Measurements from ENCODE around the gene PTAFR.

The PTAFR gene

DNA sequence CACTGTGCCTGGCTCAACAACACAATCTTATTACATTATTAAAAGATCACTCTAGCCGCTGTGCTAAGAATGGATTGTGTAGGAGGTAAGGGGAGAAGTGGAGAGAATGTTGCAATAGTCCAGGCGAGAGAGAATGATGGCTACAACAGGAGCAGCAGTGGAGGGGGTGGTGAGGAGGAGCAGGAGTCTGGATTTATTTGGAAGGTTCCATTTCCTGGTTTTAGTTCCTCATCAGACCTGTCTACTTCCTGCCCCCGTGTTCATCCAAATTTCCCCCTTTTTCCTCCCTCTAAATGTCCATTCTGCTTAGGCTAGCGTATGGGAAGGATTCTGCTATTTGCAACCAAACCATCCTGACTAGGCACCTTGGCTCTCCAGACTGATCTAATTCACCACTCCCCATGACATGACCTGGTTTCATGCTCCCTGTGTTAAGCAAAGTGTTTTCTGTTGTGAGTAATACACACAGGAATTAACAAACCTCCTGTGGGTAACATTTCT is 53.0 kb downstream of the PTAFR start:
- H3K4me3 ChIP-seq (ENCODE audit: low read length): no peak overlapping the region
- H3K27me3 ChIP-seq (ENCODE audit: control insufficient read depth, insufficient read depth, low read length): peaks cover 25% of the 10 kb centered on the region
- peak overlapping the region; percentile 39 for H3K4me2 ChIP-seq (ENCODE audit: low read length)
- no peak overlapping the region for H3K9ac ChIP-seq (ENCODE audit: low read depth, low read length)
- H3K4me1 ChIP-seq (ENCODE audit: control insufficient read depth, insufficient read depth, low read length): peaks cover 7% of the 10 kb centered on the region
- no peaks in the 10 kb centered on the region for H3K36me3 ChIP-seq (ENCODE audit: insufficient read depth, low read length)
- H3K9me3 ChIP-seq (replicated peaks; ENCODE audit: low read length): no peaks in the 10 kb centered on the region

GRCh38 chr1:28122183-28122582 is 54.3 kb downstream of the PTAFR start:
- Histone ChIP-seq H3K9ac (ENCODE audit: low read depth, low read length) (no peak overlapping the region), H3K4me2 (ENCODE audit: low read length) (no peak overlapping the region), H3K27me3 (ENCODE audit: control insufficient read depth, insufficient read depth, low read length) (peaks cover 16% of the 10 kb centered on the region), H3K9me3 (replicated peaks; ENCODE audit: low read length) (no peaks in the 10 kb centered on the region), H3K4me1 (ENCODE audit: control insufficient read depth, insufficient read depth, low read length) (peaks cover 7% of the 10 kb centered on the region), H3K36me3 (ENCODE audit: insufficient read depth, low read length) (no peaks in the 10 kb centered on the region), H3K4me3 (ENCODE audit: low read length) (no peak overlapping the region)

GRCh38 chr1:28119556-28119955 is 56.9 kb downstream of the PTAFR start:
- Histone ChIP-seq H3K27me3 (ENCODE audit: control insufficient read depth, insufficient read depth, low read length) (no peaks in the 10 kb centered on the region), H3K4me3 (ENCODE audit: low read length) (no peak overlapping the region), H3K4me2 (ENCODE audit: low read length) (no peak overlapping the region), H3K9ac (ENCODE audit: low read depth, low read length) (no peak overlapping the region), H3K36me3 (ENCODE audit: insufficient read depth, low read length) (no peaks in the 10 kb centered on the region), H3K9me3 (replicated peaks; ENCODE audit: low read length) (no peaks in the 10 kb centered on the region), H3K4me1 (ENCODE audit: control insufficient read depth, insufficient read depth, low read length) (peaks cover 7% of the 10 kb centered on the region)

- H3K4me3 ChIP-seq (ENCODE audit: low read length): no peak overlapping the region
- H3K4me1 ChIP-seq (ENCODE audit: control insufficient read depth, insufficient read depth, low read length): peaks cover 7% of the 10 kb centered on the region
- H3K27me3 ChIP-seq (ENCODE audit: control insufficient read depth, insufficient read depth, low read length): no peaks in the 10 kb centered on the region
- no peak overlapping the region for H3K9ac ChIP-seq (ENCODE audit: low read depth, low read length)
- no peaks in the 10 kb centered on the region for H3K9me3 ChIP-seq (replicated peaks; ENCODE audit: low read length)
- H3K36me3 ChIP-seq (ENCODE audit: insufficient read depth, low read length): no peaks in the 10 kb centered on the region
- no peak overlapping the region for H3K4me2 ChIP-seq (ENCODE audit: low read length)
Measured at GRCh38 chr1:28118640-28119307, 57.7 kb downstream of the PTAFR start.

DNA sequence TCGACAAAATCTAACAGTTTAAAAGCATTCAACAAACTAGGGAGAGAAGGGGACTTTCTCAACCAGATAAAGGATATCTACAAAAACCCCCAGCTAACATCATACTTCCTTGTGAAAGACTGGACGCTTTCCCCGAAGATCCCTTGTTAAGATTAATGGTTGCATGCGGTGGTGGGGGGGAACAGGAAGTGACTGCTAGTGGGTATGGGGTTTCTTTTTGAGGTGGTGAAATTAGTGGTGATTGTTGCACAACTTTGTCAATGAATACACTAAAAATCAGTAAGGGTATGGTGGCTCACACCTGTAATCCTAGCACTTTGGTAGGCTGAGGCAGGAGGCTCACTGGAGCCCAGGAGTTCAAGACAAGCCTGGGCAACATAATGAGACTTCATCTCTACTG is 61.2 kb downstream of the PTAFR start:
- Histone ChIP-seq H3K4me2 (ENCODE audit: low read length) (no peak overlapping the region), H3K36me3 (ENCODE audit: insufficient read depth, low read length) (no peaks in the 10 kb centered on the region), H3K4me3 (ENCODE audit: low read length) (no peak overlapping the region), H3K9ac (ENCODE audit: low read depth, low read length) (no peak overlapping the region), H3K27me3 (ENCODE audit: control insufficient read depth, insufficient read depth, low read length) (no peaks in the 10 kb centered on the region), H3K9me3 (replicated peaks; ENCODE audit: low read length) (no peaks in the 10 kb centered on the region), H3K4me1 (ENCODE audit: control insufficient read depth, insufficient read depth, low read length) (peaks cover 17% of the 10 kb centered on the region)

DNA sequence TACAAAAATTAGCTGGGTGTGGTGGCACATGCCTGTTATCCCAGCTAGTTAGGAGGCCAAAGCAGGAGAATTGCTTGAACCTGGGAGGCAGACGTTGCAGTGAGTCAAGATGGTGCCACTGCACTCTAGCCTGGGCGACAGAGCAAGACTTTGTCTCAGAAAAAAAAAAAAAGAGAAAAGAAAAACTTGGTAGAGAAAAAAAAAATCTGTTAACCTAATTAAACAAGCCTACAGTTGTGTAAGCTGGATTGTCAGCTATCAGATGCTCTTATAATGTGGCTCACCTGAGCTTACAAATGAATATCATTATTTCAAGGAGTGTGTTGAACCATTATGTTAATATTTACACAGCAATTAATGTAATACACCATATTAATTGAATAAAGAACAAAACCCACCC is 61.6 kb downstream of the PTAFR start:
- no peaks in the 10 kb centered on the region for H3K9me3 ChIP-seq (replicated peaks; ENCODE audit: low read length)
- peaks cover 17% of the 10 kb centered on the region for H3K4me1 ChIP-seq (ENCODE audit: control insufficient read depth, insufficient read depth, low read length)
- no peak overlapping the region for H3K4me2 ChIP-seq (ENCODE audit: low read length)
- no peaks in the 10 kb centered on the region for H3K36me3 ChIP-seq (ENCODE audit: insufficient read depth, low read length)
- H3K9ac ChIP-seq (ENCODE audit: low read depth, low read length): no peak overlapping the region
- H3K4me3 ChIP-seq (ENCODE audit: low read length): no peak overlapping the region
- no peaks in the 10 kb centered on the region for H3K27me3 ChIP-seq (ENCODE audit: control insufficient read depth, insufficient read depth, low read length)

DNA sequence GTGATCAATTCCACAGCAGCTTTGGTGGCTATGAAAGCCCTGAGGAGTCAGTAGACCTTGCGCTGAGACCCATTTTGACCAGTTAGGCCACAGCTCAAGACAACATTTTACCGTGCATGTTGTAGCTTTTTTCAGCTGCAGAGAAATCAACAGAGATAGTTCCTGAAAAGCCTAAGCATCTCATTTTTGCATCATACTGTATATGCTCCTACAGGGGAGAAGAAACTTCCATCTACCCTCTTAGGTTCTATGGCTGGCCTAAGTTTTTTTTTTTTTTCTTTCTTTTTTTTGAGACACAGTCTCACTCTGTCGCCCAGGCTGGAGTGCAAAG is 63.3 kb downstream of the PTAFR start:
- H3K36me3 ChIP-seq (ENCODE audit: insufficient read depth, low read length): no peaks in the 10 kb centered on the region
- H3K4me2 ChIP-seq (ENCODE audit: low read length): no peak overlapping the region
- H3K9me3 ChIP-seq (replicated peaks; ENCODE audit: low read length): no peaks in the 10 kb centered on the region
- peaks cover 17% of the 10 kb centered on the region for H3K4me1 ChIP-seq (ENCODE audit: control insufficient read depth, insufficient read depth, low read length)
- no peak overlapping the region for H3K4me3 ChIP-seq (ENCODE audit: low read length)
- H3K9ac ChIP-seq (ENCODE audit: low read depth, low read length): no peak overlapping the region
- H3K27me3 ChIP-seq (ENCODE audit: control insufficient read depth, insufficient read depth, low read length): no peaks in the 10 kb centered on the region

DNA sequence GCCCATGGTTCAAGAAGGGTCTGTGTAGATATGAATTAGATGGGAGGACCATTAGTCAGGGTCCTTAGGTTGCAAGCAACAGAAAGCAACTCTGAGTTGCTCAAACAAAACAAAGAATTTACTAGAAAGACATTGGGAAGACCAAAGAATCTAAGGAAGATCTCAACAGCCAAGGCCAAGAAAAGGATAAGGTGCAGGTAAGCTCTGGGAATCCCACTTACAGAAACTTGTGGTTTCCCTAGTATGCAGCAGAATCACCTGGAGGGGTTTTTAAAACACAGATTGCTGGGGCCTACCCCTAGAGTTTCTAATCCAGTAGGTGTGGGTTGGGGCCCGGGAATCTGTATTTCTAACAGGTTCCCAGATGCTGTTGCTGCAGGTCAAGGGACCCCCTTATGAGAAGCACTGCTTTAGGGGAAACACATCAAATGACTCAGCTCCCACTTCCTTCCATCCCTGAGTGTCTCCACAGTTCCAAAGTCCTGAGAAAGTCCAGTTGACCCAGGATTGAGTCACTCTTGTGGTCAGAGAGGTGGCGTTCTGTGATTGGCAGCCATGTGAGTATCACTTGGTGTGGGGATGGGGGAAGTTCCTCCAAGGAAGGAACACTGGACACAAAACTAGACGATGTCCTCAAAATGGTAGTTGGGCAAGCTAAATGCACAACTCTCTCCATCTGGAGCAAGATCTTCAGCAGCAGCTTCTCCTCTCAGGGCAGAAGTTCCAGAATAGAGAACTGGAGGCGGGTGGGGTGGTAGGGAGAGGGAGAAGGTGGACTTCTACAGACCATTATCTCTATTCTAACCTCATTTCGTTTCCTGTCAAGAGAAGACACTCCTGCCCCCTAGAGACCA is 63.9 kb downstream of the PTAFR start:
- no peaks in the 10 kb centered on the region for H3K9me3 ChIP-seq (replicated peaks; ENCODE audit: low read length)
- no peaks in the 10 kb centered on the region for H3K36me3 ChIP-seq (ENCODE audit: insufficient read depth, low read length)
- no peak overlapping the region for H3K4me3 ChIP-seq (ENCODE audit: low read length)
- H3K27me3 ChIP-seq (ENCODE audit: control insufficient read depth, insufficient read depth, low read length): no peaks in the 10 kb centered on the region
- no peak overlapping the region for H3K9ac ChIP-seq (ENCODE audit: low read depth, low read length)
- H3K4me1 ChIP-seq (ENCODE audit: control insufficient read depth, insufficient read depth, low read length): peaks cover 17% of the 10 kb centered on the region
- no peak overlapping the region for H3K4me2 ChIP-seq (ENCODE audit: low read length)

- no peak overlapping the region for H3K9ac ChIP-seq (ENCODE audit: low read depth, low read length)
- H3K4me2 ChIP-seq (ENCODE audit: low read length): no peak overlapping the region
- no peak overlapping the region for H3K4me3 ChIP-seq (ENCODE audit: low read length)
- peaks cover 17% of the 10 kb centered on the region for H3K4me1 ChIP-seq (ENCODE audit: control insufficient read depth, insufficient read depth, low read length)
- no peaks in the 10 kb centered on the region for H3K27me3 ChIP-seq (ENCODE audit: control insufficient read depth, insufficient read depth, low read length)
- no peaks in the 10 kb centered on the region for H3K36me3 ChIP-seq (ENCODE audit: insufficient read depth, low read length)
- no peaks in the 10 kb centered on the region for H3K9me3 ChIP-seq (replicated peaks; ENCODE audit: low read length)
Measured at GRCh38 chr1:28111157-28111556, 65.3 kb downstream of the PTAFR start.

DNA sequence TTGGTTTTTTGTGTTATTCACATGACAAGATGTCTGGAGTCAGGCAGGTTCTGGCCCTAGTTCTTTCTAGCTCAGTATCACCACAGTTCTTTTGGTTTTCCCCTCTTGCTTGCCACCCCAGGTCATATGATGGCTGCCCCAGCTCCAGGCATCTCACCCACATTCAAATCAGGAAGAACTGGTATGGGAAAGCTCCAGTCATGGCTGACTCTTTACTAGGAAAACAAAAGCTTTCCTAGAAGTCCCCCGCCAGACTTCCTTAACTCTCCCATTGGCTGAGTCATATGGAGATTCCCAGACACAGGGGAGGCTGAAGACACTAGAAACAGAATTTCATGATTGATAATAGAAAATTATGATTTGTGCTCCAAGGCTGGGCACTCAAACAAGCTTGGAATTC is 65.9 kb downstream of the PTAFR start:
- H3K36me3 ChIP-seq (ENCODE audit: insufficient read depth, low read length): no peaks in the 10 kb centered on the region
- no peaks in the 10 kb centered on the region for H3K9me3 ChIP-seq (replicated peaks; ENCODE audit: low read length)
- H3K4me2 ChIP-seq (ENCODE audit: low read length): no peak overlapping the region
- H3K4me3 ChIP-seq (ENCODE audit: low read length): no peak overlapping the region
- H3K9ac ChIP-seq (ENCODE audit: low read depth, low read length): no peak overlapping the region
- no peaks in the 10 kb centered on the region for H3K27me3 ChIP-seq (ENCODE audit: control insufficient read depth, insufficient read depth, low read length)
- H3K4me1 ChIP-seq (ENCODE audit: control insufficient read depth, insufficient read depth, low read length): peaks cover 17% of the 10 kb centered on the region

DNA sequence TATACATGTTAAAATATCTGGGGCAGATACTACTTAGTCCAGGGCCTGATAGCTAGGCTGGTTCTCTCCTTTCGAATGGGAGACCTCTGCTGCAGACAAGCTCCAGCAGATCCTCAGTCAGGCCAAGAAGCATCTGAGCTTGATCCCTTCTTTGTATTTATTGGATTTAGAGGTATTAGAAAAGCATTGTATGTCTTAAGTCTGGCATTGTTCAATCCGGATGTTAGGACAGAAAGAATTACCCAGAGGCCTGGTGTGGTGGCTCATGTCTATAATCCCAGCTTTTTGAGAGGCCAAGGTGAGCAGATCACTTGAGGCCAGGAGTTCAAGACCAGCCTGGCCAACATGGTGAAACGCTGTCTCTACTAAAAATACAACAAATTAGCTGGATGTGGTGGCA is 66.9 kb downstream of the PTAFR start:
- no peaks in the 10 kb centered on the region for H3K9me3 ChIP-seq (replicated peaks; ENCODE audit: low read length)
- H3K9ac ChIP-seq (ENCODE audit: low read depth, low read length): no peak overlapping the region
- H3K27me3 ChIP-seq (ENCODE audit: control insufficient read depth, insufficient read depth, low read length): no peaks in the 10 kb centered on the region
- H3K4me1 ChIP-seq (ENCODE audit: control insufficient read depth, insufficient read depth, low read length): peaks cover 20% of the 10 kb centered on the region
- no peaks in the 10 kb centered on the region for H3K36me3 ChIP-seq (ENCODE audit: insufficient read depth, low read length)
- H3K4me3 ChIP-seq (ENCODE audit: low read length): no peak overlapping the region
- no peak overlapping the region for H3K4me2 ChIP-seq (ENCODE audit: low read length)

GRCh38 chr1:28108001-28108400 is 68.5 kb downstream of the PTAFR start:
- no peaks in the 10 kb centered on the region for H3K9me3 ChIP-seq (replicated peaks; ENCODE audit: low read length)
- no peaks in the 10 kb centered on the region for H3K36me3 ChIP-seq (ENCODE audit: insufficient read depth, low read length)
- H3K4me3 ChIP-seq (ENCODE audit: low read length): no peak overlapping the region
- H3K4me2 ChIP-seq (ENCODE audit: low read length): no peak overlapping the region
- H3K9ac ChIP-seq (ENCODE audit: low read depth, low read length): no peak overlapping the region
- H3K4me1 ChIP-seq (ENCODE audit: control insufficient read depth, insufficient read depth, low read length): peaks cover 18% of the 10 kb centered on the region
- no peaks in the 10 kb centered on the region for H3K27me3 ChIP-seq (ENCODE audit: control insufficient read depth, insufficient read depth, low read length)
